ENCODE data around the gene B3GNT4.

DNA sequence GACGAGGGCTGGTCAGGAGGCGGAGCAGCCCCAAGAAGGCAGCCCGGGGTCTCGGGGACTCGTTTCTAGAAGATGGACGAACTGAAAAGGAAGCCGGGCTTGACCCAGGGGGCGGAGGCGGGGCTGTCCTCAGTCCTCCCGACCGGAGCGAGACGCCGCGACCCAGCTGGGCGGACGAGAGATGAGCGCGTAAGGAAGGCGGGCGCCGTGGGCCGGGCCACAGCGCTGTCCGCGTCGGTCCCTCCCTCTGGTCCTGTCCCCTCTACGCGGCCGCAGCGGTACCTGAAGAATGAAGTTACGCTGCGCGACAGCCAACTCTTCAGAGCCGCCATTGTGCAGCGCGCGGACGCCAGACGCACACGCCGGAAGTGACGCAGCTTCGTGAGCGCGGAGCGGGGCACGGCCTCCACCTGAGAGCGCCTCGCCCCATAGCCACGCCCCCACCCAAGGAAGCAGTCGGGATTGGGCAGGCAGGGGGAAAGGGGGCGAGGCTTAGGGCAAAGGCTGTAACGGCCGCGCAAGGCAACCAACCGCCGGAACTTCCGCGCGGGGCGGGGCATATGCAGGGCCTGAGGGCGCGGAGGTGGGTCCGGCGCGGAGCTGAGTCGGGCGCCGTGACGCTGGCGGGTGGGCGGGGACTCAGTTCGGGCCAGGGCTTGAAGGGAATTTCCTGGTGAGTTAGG lies 22.3 kb downstream of the B3GNT4 start, which contains the start of gene DIABLO:
- TF ChIP-seq POLR2A (IDR thresholded peaks at IDR 0.05; ENCODE audit: low read depth, low read length) = peak; percentile 85
- TF ChIP-seq, protein P1, sequence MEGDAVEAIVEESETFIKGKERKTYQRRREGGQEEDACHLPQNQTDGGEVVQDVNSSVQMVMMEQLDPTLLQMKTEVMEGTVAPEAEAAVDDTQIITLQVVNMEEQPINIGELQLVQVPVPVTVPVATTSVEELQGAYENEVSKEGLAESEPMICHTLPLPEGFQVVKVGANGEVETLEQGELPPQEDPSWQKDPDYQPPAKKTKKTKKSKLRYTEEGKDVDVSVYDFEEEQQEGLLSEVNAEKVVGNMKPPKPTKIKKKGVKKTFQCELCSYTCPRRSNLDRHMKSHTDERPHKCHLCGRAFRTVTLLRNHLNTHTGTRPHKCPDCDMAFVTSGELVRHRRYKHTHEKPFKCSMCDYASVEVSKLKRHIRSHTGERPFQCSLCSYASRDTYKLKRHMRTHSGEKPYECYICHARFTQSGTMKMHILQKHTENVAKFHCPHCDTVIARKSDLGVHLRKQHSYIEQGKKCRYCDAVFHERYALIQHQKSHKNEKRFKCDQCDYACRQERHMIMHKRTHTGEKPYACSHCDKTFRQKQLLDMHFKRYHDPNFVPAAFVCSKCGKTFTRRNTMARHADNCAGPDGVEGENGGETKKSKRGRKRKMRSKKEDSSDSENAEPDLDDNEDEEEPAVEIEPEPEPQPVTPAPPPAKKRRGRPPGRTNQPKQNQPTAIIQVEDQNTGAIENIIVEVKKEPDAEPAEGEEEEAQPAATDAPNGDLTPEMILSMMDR (IDR thresholded peaks at IDR 0.05; ENCODE audit: extremely low read depth in 1 of 2, insufficient read depth in 1 of 2, low read depth in 1 of 2, low read length in 2 of 2) = no peak
- TF ChIP-seq EZH2 (IDR thresholded peaks at IDR 0.05; ENCODE audit: borderline replicate concordance, low read depth, low read length, severe bottlenecking) = no peak
